ENCODE data around the gene HTRA1.

HTRA1 gene

GRCh38 chr10:122461367-122461728 is at the start of gene HTRA1:
Gene HTRA1, plus strand, starts transcription at chr10:122461553. Its CDS starts 100 bp downstream, at chr10:122461653.
- no peaks in the 10 kb centered on the region for H3K36me3 ChIP-seq (ENCODE audit: insufficient read depth, insufficient read length, low read length)
- H3K9ac ChIP-seq (ENCODE audit: insufficient read length, low read depth): peak within 1 kb of the TSS; percentile 72
- no peak for TF ChIP-seq ZNF274 (IDR thresholded peaks at IDR 0.05; ENCODE audit: low read depth, low read length)
- peaks cover 56% of the 10 kb centered on the region for H3K27me3 ChIP-seq (ENCODE audit: insufficient read depth, insufficient read length)
- peak within 1 kb of the TSS; percentile 53 for H3K4me3 ChIP-seq (ENCODE audit: insufficient read length, low read depth)
- DNase-seq (ENCODE audit: low read depth, low spot score): no peak
- H3K4me1 ChIP-seq (ENCODE audit: insufficient read depth, insufficient read length): peaks cover 9% of the 10 kb centered on the region
- no peaks in the 10 kb centered on the region for H3K9me3 ChIP-seq (ENCODE audit: insufficient read depth, low read length)

GRCh38 chr10:122413327-122413726 is 48.0 kb upstream of the HTRA1 start:
- TF ChIP-seq ZNF274 (IDR thresholded peaks at IDR 0.05; ENCODE audit: low read depth, low read length) (no peak), YY1 (IDR thresholded peaks at IDR 0.05; ENCODE audit: insufficient read depth, insufficient read length) (no peak), SUZ12 (IDR thresholded peaks at IDR 0.05; ENCODE audit: extremely low read depth, insufficient read depth, insufficient read length) (no peak)
- H3K9me3 ChIP-seq (ENCODE audit: insufficient read depth, low read length): no peaks in the 10 kb centered on the region

DNA sequence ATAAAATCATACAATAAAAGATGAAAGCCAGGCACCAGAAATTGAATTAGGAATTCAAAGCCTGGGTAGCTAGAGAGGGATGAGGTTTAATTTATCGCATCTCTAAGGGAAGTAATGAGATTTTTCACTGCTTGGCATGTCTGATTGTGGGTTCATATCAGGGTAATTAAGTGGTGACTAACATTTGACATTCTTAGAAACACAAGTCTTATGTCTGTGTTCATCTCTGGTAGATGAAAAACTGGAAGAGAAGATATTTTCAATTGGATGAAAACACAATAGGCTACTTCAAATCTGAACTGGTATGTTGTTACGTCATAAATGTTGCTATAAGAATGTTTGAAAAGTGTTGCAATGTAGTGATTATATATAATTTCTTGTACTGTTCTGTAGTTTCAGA is 43.7 kb upstream of the HTRA1 start:
- Histone ChIP-seq H3K4me1 (ENCODE audit: insufficient read depth, insufficient read length) (no peaks in the 10 kb centered on the region), H3K9ac (ENCODE audit: insufficient read length, low read depth) (no peak overlapping the region), H3K9me3 (ENCODE audit: insufficient read depth, low read length) (no peaks in the 10 kb centered on the region), H3K4me3 (ENCODE audit: insufficient read length, low read depth) (no peak overlapping the region), H3K27me3 (ENCODE audit: insufficient read depth, insufficient read length) (no peaks in the 10 kb centered on the region), H3K36me3 (ENCODE audit: insufficient read depth, insufficient read length, low read length) (peaks cover 7% of the 10 kb centered on the region)
- DNase-seq (ENCODE audit: low read depth, low spot score): no peak
- TF ChIP-seq YY1 (IDR thresholded peaks at IDR 0.05; ENCODE audit: insufficient read depth, insufficient read length): no peak
- TF ChIP-seq ZNF274 (IDR thresholded peaks at IDR 0.05; ENCODE audit: low read depth, low read length): no peak
- no peak for TF ChIP-seq SUZ12 (IDR thresholded peaks at IDR 0.05; ENCODE audit: extremely low read depth, insufficient read depth, insufficient read length)

More at GRCh38 chr10:122413327-122413726, 48.0 kb upstream of the HTRA1 start:
- DNase-seq (ENCODE audit: low read depth, low spot score): no peak
- Histone ChIP-seq H3K27me3 (ENCODE audit: insufficient read depth, insufficient read length) (no peaks in the 10 kb centered on the region), H3K9ac (ENCODE audit: insufficient read length, low read depth) (no peak overlapping the region), H3K4me1 (ENCODE audit: insufficient read depth, insufficient read length) (no peaks in the 10 kb centered on the region), H3K4me3 (ENCODE audit: insufficient read length, low read depth) (no peak overlapping the region), H3K36me3 (ENCODE audit: insufficient read depth, insufficient read length, low read length) (peaks cover 5% of the 10 kb centered on the region)

- Histone ChIP-seq H3K9ac (ENCODE audit: insufficient read length, low read depth) (no peak overlapping the region), H3K9me3 (ENCODE audit: insufficient read depth, low read length) (no peaks in the 10 kb centered on the region), H3K27me3 (ENCODE audit: insufficient read depth, insufficient read length) (no peaks in the 10 kb centered on the region), H3K36me3 (ENCODE audit: insufficient read depth, insufficient read length, low read length) (peaks cover 7% of the 10 kb centered on the region), H3K4me3 (ENCODE audit: insufficient read length, low read depth) (no peak overlapping the region), H3K4me1 (ENCODE audit: insufficient read depth, insufficient read length) (no peaks in the 10 kb centered on the region)
- no peak for DNase-seq (ENCODE audit: low read depth, low spot score)
- TF ChIP-seq SUZ12 (IDR thresholded peaks at IDR 0.05; ENCODE audit: extremely low read depth, insufficient read depth, insufficient read length) (no peak), ZNF274 (IDR thresholded peaks at IDR 0.05; ENCODE audit: low read depth, low read length) (no peak), YY1 (IDR thresholded peaks at IDR 0.05; ENCODE audit: insufficient read depth, insufficient read length) (no peak)
Measured at GRCh38 chr10:122419016-122419415, 42.3 kb upstream of the HTRA1 start.

- DNase-seq (ENCODE audit: low read depth, low spot score): no peak
- no peaks in the 10 kb centered on the region for H3K27me3 ChIP-seq (ENCODE audit: insufficient read depth, insufficient read length)
- no peaks in the 10 kb centered on the region for H3K9me3 ChIP-seq (ENCODE audit: insufficient read depth, low read length)
- H3K4me1 ChIP-seq (ENCODE audit: insufficient read depth, insufficient read length): no peaks in the 10 kb centered on the region
- no peak overlapping the region for H3K4me3 ChIP-seq (ENCODE audit: insufficient read length, low read depth)
- TF ChIP-seq YY1 (IDR thresholded peaks at IDR 0.05; ENCODE audit: insufficient read depth, insufficient read length) (no peak), ZNF274 (IDR thresholded peaks at IDR 0.05; ENCODE audit: low read depth, low read length) (no peak), SUZ12 (IDR thresholded peaks at IDR 0.05; ENCODE audit: extremely low read depth, insufficient read depth, insufficient read length) (no peak)
- peaks cover 4% of the 10 kb centered on the region for H3K36me3 ChIP-seq (ENCODE audit: insufficient read depth, insufficient read length, low read length)
- no peak overlapping the region for H3K9ac ChIP-seq (ENCODE audit: insufficient read length, low read depth)
Measured at GRCh38 chr10:122419876-122420623, 41.3 kb upstream of the HTRA1 start.

- no peaks in the 10 kb centered on the region for H3K4me1 ChIP-seq (ENCODE audit: insufficient read depth, insufficient read length)
- DNase-seq (ENCODE audit: low read depth, low spot score): no peak
- no peak overlapping the region for H3K9ac ChIP-seq (ENCODE audit: insufficient read length, low read depth)
- H3K4me3 ChIP-seq (ENCODE audit: insufficient read length, low read depth): no peak overlapping the region
- H3K27me3 ChIP-seq (ENCODE audit: insufficient read depth, insufficient read length): no peaks in the 10 kb centered on the region
- no peaks in the 10 kb centered on the region for H3K9me3 ChIP-seq (ENCODE audit: insufficient read depth, low read length)
- H3K36me3 ChIP-seq (ENCODE audit: insufficient read depth, insufficient read length, low read length): peaks cover 4% of the 10 kb centered on the region
- TF ChIP-seq YY1 (IDR thresholded peaks at IDR 0.05; ENCODE audit: insufficient read depth, insufficient read length) (no peak), SUZ12 (IDR thresholded peaks at IDR 0.05; ENCODE audit: extremely low read depth, insufficient read depth, insufficient read length) (no peak), ZNF274 (IDR thresholded peaks at IDR 0.05; ENCODE audit: low read depth, low read length) (no peak)
Measured at GRCh38 chr10:122420624-122421007, 40.7 kb upstream of the HTRA1 start.

GRCh38 chr10:122421054-122421625 is 40.2 kb upstream of the HTRA1 start:
- no peak for DNase-seq (ENCODE audit: low read depth, low spot score)
- H3K4me1 ChIP-seq (ENCODE audit: insufficient read depth, insufficient read length): no peaks in the 10 kb centered on the region
- H3K4me3 ChIP-seq (ENCODE audit: insufficient read length, low read depth): no peak overlapping the region
- H3K9ac ChIP-seq (ENCODE audit: insufficient read length, low read depth): no peak overlapping the region
- H3K27me3 ChIP-seq (ENCODE audit: insufficient read depth, insufficient read length): no peaks in the 10 kb centered on the region
- peaks cover 4% of the 10 kb centered on the region for H3K36me3 ChIP-seq (ENCODE audit: insufficient read depth, insufficient read length, low read length)
- TF ChIP-seq ZNF274 (IDR thresholded peaks at IDR 0.05; ENCODE audit: low read depth, low read length) (no peak), SUZ12 (IDR thresholded peaks at IDR 0.05; ENCODE audit: extremely low read depth, insufficient read depth, insufficient read length) (no peak), YY1 (IDR thresholded peaks at IDR 0.05; ENCODE audit: insufficient read depth, insufficient read length) (no peak)
- no peaks in the 10 kb centered on the region for H3K9me3 ChIP-seq (ENCODE audit: insufficient read depth, low read length)

Data from NT2/D1 (cell line).